Spleen (tissue), 11 donors: ENCODE results near the gene ADD1. TPM values are rescaled to one million over a fixed set of nuclear protein-coding genes. Genes with fewer than 3 reads are reported as not detected.

Source experiments
- DNase-seq: peaks from one replicate; pipeline ENCODE4 v3.0.0-alpha.2; 2020
- H3K27ac ChIP-seq, 8 donors: fragments of 200-600 bp; sonication (generic) in 7 of 8; 1 replicate in 4 of 8; 2 replicates in 4 of 8; pipeline versions ENCODE4 v1.5.0 to v1.8.0; 2016 to 2021; ENCODE audit warnings: inconsistent platforms in 4 of 8, mild to moderate bottlenecking in 4 of 8, moderate library complexity in 1 of 8
- H3K27me3 ChIP-seq, 7 donors: fragments of 200-600 bp; sonication (generic) in 6 of 7; replicated peaks in 1 of 7; 1 replicate in 4 of 7; 2 replicates in 3 of 7; pipeline versions ENCODE4 v1.5.0 to v1.8.0; 2016 to 2021; ENCODE audit warnings: inconsistent platforms in 3 of 7, mild to moderate bottlenecking in 1 of 7
- H3K36me3 ChIP-seq, 6 donors: fragments of 200-600 bp; sonication (generic) in 5 of 6; 1 replicate in 4 of 6; 2 replicates in 2 of 6; pipeline versions ENCODE4 v1.5.0 to v1.8.0; 2016 to 2021; ENCODE audit warnings: inconsistent platforms in 2 of 6
- H3K4me1 ChIP-seq, 6 donors: fragments of 200-600 bp; sonication (generic) in 5 of 6; 1 replicate in 3 of 6; 2 replicates in 3 of 6; pipeline versions ENCODE4 v1.5.0 to v1.8.0; 2016 to 2021; ENCODE audit warnings: inconsistent platforms in 3 of 6
- H3K4me3 ChIP-seq, 8 donors: fragments of 200-600 bp; sonication (generic) in 7 of 8; 1 replicate in 4 of 8; 2 replicates in 4 of 8; pipeline versions ENCODE4 v1.5.0 to v1.8.0; 2016 to 2021; ENCODE audit warnings: inconsistent platforms in 4 of 8, mild to moderate bottlenecking in 4 of 8, moderate library complexity in 2 of 8
- H3K9me3 ChIP-seq, 8 donors: fragments of 200-600 bp; sonication (generic) in 7 of 8; 1 replicate in 4 of 8; 2 replicates in 4 of 8; pipeline versions ENCODE4 v1.5.0 to v1.8.0; 2016 to 2021; ENCODE audit warnings: inconsistent platforms in 4 of 8
- CTCF ChIP-seq, 11 experiments: fragments of 200-600 bp in 7 of 11; fragments of 450-650 bp in 4 of 11; sonication (generic) in 4 of 11; IDR thresholded peaks in 8 of 11; conservative IDR thresholded peaks in 3 of 11; 1 replicate in 7 of 11; 2 replicates in 4 of 11; pipeline versions ENCODE4 v1.4.0 to v1.8.0; 2016 to 2021; ENCODE audit warnings: antibody characterized with exemption in 11 of 11, inconsistent platforms in 4 of 11, mild to moderate bottlenecking in 1 of 11
- POLR2A ChIP-seq, 3 donors: fragments of 450-650 bp; IDR thresholded peaks; one replicate each; pipeline ENCODE4 v1.5.1; 2017; ENCODE audit warnings: antibody characterized with exemption in 3 of 3, mild to moderate bottlenecking in 1 of 3
- POLR2AphosphoS5 ChIP-seq, 3 donors: sonication (generic); formaldehyde crosslinking; IDR thresholded peaks; one replicate each; pipeline ENCODE4 v1.5.1; 2017; ENCODE audit warnings: antibody characterized with exemption in 3 of 3
- WGBS, 5 donors: extraction: QIAGEN DNeasy Blood & Tissue Kit in 3 of 5; methylation state at CpG; one replicate each; pipeline versions ENCODE4 v1.1.5 to v1.1.7; 2013 to 2018; 5-methylcytosine and 5-hydroxymethylcytosine counted together
- intact Hi-C: fragments of 100-400 bp; cut with DNase I; formaldehyde crosslinking; loops from one replicate; pipeline ENCODE4 v1.15.0; 2023; ENCODE audit warnings: low total_unique reads
- polyA plus RNA-seq, 3 donors: library from polyadenylated mRNA; stranded (reverse); fragments of 200-250 nt; gene quantifications; one replicate each; pipeline ENCODE4 v1.2.1, GENCODE V29; 2013
- total RNA-seq, 7 donors: library from RNA; depleted of rRNA in 3 of 7; stranded (reverse); fragments of >200 nt in 3 of 7; fragmentation: NEBNext Ultra II Directional in 4 of 7; extraction: Animal tissue kit (Norgen Biotek cat#: 25700) in 4 of 7; gene quantifications; one replicate each; pipeline versions ENCODE4 v1.1.0 to v1.2.1, GENCODE V29; 2016 to 2021
- donor health status: healthy with polysubstance abuse.
- donor health status: DM: no; HTN: no; CAD: no; lungs with moderate emphysema.
- donor health status: DM: no; HTN: no; CAD: no.
- donor health status: Bipolar disorder and iron deficiency.
- donor health status: healthy.
- donor health status: DM: no; HTN: no; CAD: no.
- donor health status: DM: yes; HTN: yes; CAD: no.

The ADD1 gene
- total and polyA plus RNA-seq, 10 donors, result 175 to 348 (median 265) TPM

DNA sequence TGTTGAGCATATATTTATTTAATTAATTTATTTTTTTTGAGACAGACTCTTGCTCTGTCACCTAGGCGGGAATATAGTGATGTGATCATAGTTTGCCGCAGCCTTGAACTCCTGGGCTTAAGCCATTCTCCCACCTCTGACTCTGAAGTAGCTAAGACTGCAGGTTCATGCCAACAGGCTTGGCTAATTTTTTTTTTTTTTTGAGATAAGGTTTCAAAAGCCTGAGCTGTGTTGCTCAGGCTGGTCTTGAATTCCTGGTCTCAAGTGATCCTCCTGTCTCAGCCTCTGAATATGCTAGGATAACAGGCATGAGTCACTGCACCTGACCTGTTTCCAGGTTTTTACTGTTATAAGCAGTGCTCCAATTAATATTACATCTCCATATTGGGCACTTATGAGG is 4.8 kb downstream of the ADD1 start:
- peak overlapping the region in 4 of 8 donors; percentile 5 to 61 (median 55) for H3K27ac ChIP-seq
- TF ChIP-seq CTCF (IDR thresholded peaks at IDR 0.05 in 8 of 11, conservative IDR thresholded peaks at IDR 0.05 in 3 of 11), result no peak
- no peak for TF ChIP-seq POLR2AphosphoS5 (IDR thresholded peaks at IDR 0.05)
- no peak for TF ChIP-seq POLR2A (IDR thresholded peaks at IDR 0.05)
- WGBS, 5 donors, result 80 to 93% (median 89%) methylated on average over 2 of the region's 2 CpGs
- H3K36me3 ChIP-seq, result peaks cover 0 to 5% (median 2%) of the 10 kb centered on the region in 6 donors
- intact Hi-C loops, result no loop called here
- H3K27me3 ChIP-seq, result no peaks in the 10 kb centered on the region
- no peaks in the 10 kb centered on the region for H3K9me3 ChIP-seq
- H3K4me1 ChIP-seq, result peaks cover 66 to 93% (median 87%) of the 10 kb centered on the region in 6 donors
- no peak overlapping the region for H3K4me3 ChIP-seq
- DNase-seq, result no peak

- Histone ChIP-seq H3K36me3 (peaks cover 0 to 15% (median 12%) of the 10 kb centered on the region in 6 donors), H3K4me1 (peaks cover 74 to 100% (median 96%) of the 10 kb centered on the region in 6 donors), H3K4me3 (no peak overlapping the region), H3K27ac (peak overlapping the region in 6 of 8 donors; percentile 23 to 61 (median 41)), H3K27me3 (no peaks in the 10 kb centered on the region), H3K9me3 (no peaks in the 10 kb centered on the region)
- WGBS, 5 donors, result 70 to 71% (median 70%) methylated on average over 9 of the region's 9 CpGs
- TF ChIP-seq POLR2A (IDR thresholded peaks at IDR 0.05) (no peak), POLR2AphosphoS5 (IDR thresholded peaks at IDR 0.05) (no peak)
- no peak for DNase-seq
- intact Hi-C loops, result loop anchor here (10.0 kb wide), 2 partner anchors 75 to 85 kb away; no protein-coding TSS in a partner anchor
These were observed 5.9 kb downstream of the ADD1 start for GRCh38 chr4:2849267-2850152.

DNA sequence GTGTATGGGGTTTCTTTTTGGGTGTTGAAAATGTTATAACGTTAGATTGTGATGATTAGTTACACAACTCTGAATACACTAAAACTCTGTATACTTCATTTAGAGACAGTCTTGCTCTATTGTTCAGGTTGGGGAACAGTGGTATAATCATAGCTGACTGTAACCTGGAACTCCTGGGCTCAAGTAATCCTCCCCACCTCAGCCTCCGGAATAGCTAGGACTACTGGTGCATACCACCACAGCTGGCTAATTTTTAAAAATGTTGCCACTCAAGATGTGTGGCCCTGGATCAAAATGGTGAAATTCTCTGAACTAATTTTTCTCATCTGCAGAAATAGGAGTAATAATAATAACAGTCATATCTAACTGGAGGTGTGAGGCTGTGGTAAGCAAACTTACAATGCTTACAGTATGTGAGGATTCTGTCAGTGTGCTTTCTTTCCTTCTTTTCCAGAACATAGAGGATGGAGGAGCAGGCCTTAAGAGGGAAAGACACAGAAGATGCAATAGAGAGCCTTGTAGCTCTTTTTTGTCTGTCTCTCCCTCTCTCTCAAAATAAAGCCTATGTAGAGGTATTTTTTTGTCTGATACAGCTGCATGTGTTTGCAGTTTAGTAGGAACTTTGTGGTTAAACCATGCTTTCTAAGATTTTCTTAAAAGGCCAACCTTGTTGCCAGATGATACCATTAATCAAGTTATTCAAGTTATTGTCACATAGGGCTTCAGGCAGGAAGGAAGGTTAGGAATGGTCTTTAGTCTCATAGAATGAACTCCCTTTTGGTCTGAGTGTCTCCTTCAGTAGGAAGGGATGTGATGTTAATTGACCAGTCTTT is 7.5 kb downstream of the ADD1 start:
- H3K36me3 ChIP-seq, result peaks cover 0 to 21% (median 16%) of the 10 kb centered on the region in 6 donors
- TF ChIP-seq CTCF (IDR thresholded peaks at IDR 0.05 in 8 of 11, conservative IDR thresholded peaks at IDR 0.05 in 3 of 11), result no peak
- TF ChIP-seq POLR2A (IDR thresholded peaks at IDR 0.05), result no peak
- no peak for TF ChIP-seq POLR2AphosphoS5 (IDR thresholded peaks at IDR 0.05)
- no peaks in the 10 kb centered on the region for H3K9me3 ChIP-seq
- no peak overlapping the region for H3K4me3 ChIP-seq
- H3K27ac ChIP-seq, result peak overlapping the region in 6 of 8 donors; percentile 36 to 83 (median 74)
- intact Hi-C loops, result loop anchor here (10.0 kb wide), 2 partner anchors 74 to 86 kb away; no protein-coding TSS in a partner anchor
- H3K27me3 ChIP-seq, result no peaks in the 10 kb centered on the region
- peaks cover 70 to 100% (median 95%) of the 10 kb centered on the region in 6 donors for H3K4me1 ChIP-seq
- no peak for DNase-seq
- 59 to 68% (median 64%) methylated on average over 2 of the region's 2 CpGs for WGBS, 5 donors

- peak; percentile 92 for DNase-seq
- TF ChIP-seq POLR2AphosphoS5 (IDR thresholded peaks at IDR 0.05) (peak; percentile 73 to 79 (median 74)), POLR2A (IDR thresholded peaks at IDR 0.05) (no peak), CTCF (IDR thresholded peaks at IDR 0.05 in 8 of 11, conservative IDR thresholded peaks at IDR 0.05 in 3 of 11) (no peak)
- 15 to 28% (median 20%) methylated on average over 7 of the region's 7 CpGs for WGBS, 5 donors
- intact Hi-C loops, result loop anchor here (10.0 kb wide), 2 partner anchors 72 to 88 kb away; no protein-coding TSS in a partner anchor
- H3K27me3 ChIP-seq, result no peaks in the 10 kb centered on the region
- H3K27ac ChIP-seq, result peak overlapping the region in 7 of 8 donors; percentile 27 to 83 (median 73)
- peak overlapping the region in 1 of 8 donors; percentile 34 for H3K4me3 ChIP-seq
- H3K4me1 ChIP-seq, result peaks cover 66 to 100% (median 93%) of the 10 kb centered on the region in 6 donors
- no peaks in the 10 kb centered on the region for H3K9me3 ChIP-seq
- H3K36me3 ChIP-seq, result peaks cover 0 to 24% (median 16%) of the 10 kb centered on the region in 6 donors
These were observed 8.9 kb downstream of the ADD1 start for GRCh38 chr4:2852481-2852921.
